Measurements from ENCODE around the gene MAGEC1.

Gene MAGEC1

GRCh38 chrX:141947350-141947749 lies 43.7 kb downstream of the MAGEC1 start:
- H3K27ac ChIP-seq (ENCODE audit: low read length, poor library complexity, severe bottlenecking), result no peak overlapping the region
- no peaks in the 10 kb centered on the region for H3K36me3 ChIP-seq (ENCODE audit: control insufficient read depth in 1 of 2, insufficient read depth in 2 of 2, low read depth in 1 of 2, low read length in 2 of 2)
- no peak overlapping the region for H2BK5ac ChIP-seq (ENCODE audit: low read depth, low read length, poor library complexity, severe bottlenecking)
- no peak overlapping the region for H3K14ac ChIP-seq (ENCODE audit: low read length in 2 of 2)
- no peak overlapping the region for H2BK12ac ChIP-seq (ENCODE audit: low read length in 2 of 2)
- H2BK120ac ChIP-seq (ENCODE audit: low read depth, low read length), result no peak overlapping the region
- no peaks in the 10 kb centered on the region for H3K79me1 ChIP-seq (replicated peaks; ENCODE audit: low read length, poor library complexity, severe bottlenecking)
- H3K23ac ChIP-seq (ENCODE audit: low read length in 2 of 2), result no peak overlapping the region
- H3K18ac ChIP-seq (ENCODE audit: low read depth in 1 of 2, low read length in 2 of 2), result no peak overlapping the region
- H4K8ac ChIP-seq (ENCODE audit: low read length), result no peak overlapping the region
- no peak overlapping the region for H2AFZ ChIP-seq (ENCODE audit: low read depth, low read length)
- no CpG with 5 or more reads among the region's 3 CpGs for WGBS
- no peak overlapping the region for H3K4me2 ChIP-seq (ENCODE audit: low read length, poor library complexity, severe bottlenecking)
- no peak overlapping the region for H3K4ac ChIP-seq (ENCODE audit: low read depth in 1 of 2, low read length in 2 of 2)
- H4K91ac ChIP-seq (ENCODE audit: low read length), result no peak overlapping the region
- H3K9ac ChIP-seq (ENCODE audit: low read length), result no peak overlapping the region
- H2AK5ac ChIP-seq (ENCODE audit: low read length, severe bottlenecking), result no peak overlapping the region
- no peak overlapping the region for H3K4me3 ChIP-seq (ENCODE audit: insufficient read depth in 1 of 2, low read depth in 1 of 2, low read length in 2 of 2)
- no peaks in the 10 kb centered on the region for H3K27me3 ChIP-seq (ENCODE audit: control insufficient read depth in 1 of 2, insufficient read depth in 1 of 2, low read length in 2 of 2)
- no peaks in the 10 kb centered on the region for H3K4me1 ChIP-seq (ENCODE audit: control insufficient read depth, insufficient read depth, low read depth, low read length)
- H2BK15ac ChIP-seq (ENCODE audit: low read depth, poor library complexity, severe bottlenecking), result no peak overlapping the region
- DNase-seq, result no peak
- H3K9me3 ChIP-seq (ENCODE audit: control insufficient read depth, low read length), result peaks cover 2% of the 10 kb centered on the region

DNA sequence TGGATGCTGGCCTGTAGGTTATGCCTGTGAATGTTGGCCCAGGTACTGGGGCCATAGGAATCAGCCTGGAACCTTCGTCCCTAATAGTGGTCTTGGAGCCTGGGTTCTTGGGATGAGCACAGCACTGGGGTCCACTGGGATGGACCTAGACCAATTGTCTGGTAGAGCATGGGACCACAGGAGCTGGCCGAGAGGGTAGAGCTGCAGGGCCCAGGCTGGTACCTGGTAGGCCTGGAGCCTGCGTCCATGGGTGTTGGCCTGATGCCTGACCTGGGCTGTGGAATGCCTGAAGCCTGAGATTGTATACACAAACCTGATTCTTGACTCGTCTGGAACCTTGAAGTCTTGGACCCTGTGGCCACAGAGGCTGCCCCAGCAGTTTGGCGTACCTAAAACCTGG lies 48.9 kb downstream of the MAGEC1 start:
- Histone ChIP-seq H3K4me2 (ENCODE audit: low read length, poor library complexity, severe bottlenecking) (no peak overlapping the region), H2AK5ac (ENCODE audit: low read length, severe bottlenecking) (no peak overlapping the region), H3K14ac (ENCODE audit: low read length in 2 of 2) (no peak overlapping the region), H2BK15ac (ENCODE audit: low read depth, poor library complexity, severe bottlenecking) (no peak overlapping the region), H3K4me3 (ENCODE audit: insufficient read depth in 1 of 2, low read depth in 1 of 2, low read length in 2 of 2) (no peak overlapping the region), H3K27ac (ENCODE audit: low read length, poor library complexity, severe bottlenecking) (no peak overlapping the region), H3K9me3 (ENCODE audit: control insufficient read depth, low read length) (peaks cover 2% of the 10 kb centered on the region), H2AFZ (ENCODE audit: low read depth, low read length) (no peak overlapping the region), H3K4ac (ENCODE audit: low read depth in 1 of 2, low read length in 2 of 2) (no peak overlapping the region), H3K23ac (ENCODE audit: low read length in 2 of 2) (no peak overlapping the region), H4K8ac (ENCODE audit: low read length) (no peak overlapping the region), H3K9ac (ENCODE audit: low read length) (no peak overlapping the region), H4K91ac (ENCODE audit: low read length) (no peak overlapping the region), H2BK5ac (ENCODE audit: low read depth, low read length, poor library complexity, severe bottlenecking) (no peak overlapping the region), H3K36me3 (ENCODE audit: control insufficient read depth in 1 of 2, insufficient read depth in 2 of 2, low read depth in 1 of 2, low read length in 2 of 2) (no peaks in the 10 kb centered on the region), H3K79me1 (replicated peaks; ENCODE audit: low read length, poor library complexity, severe bottlenecking) (no peaks in the 10 kb centered on the region), H2BK120ac (ENCODE audit: low read depth, low read length) (no peak overlapping the region), H3K4me1 (ENCODE audit: control insufficient read depth, insufficient read depth, low read depth, low read length) (no peaks in the 10 kb centered on the region), H3K27me3 (ENCODE audit: control insufficient read depth in 1 of 2, insufficient read depth in 1 of 2, low read length in 2 of 2) (no peaks in the 10 kb centered on the region), H2BK12ac (ENCODE audit: low read length in 2 of 2) (no peak overlapping the region), H3K18ac (ENCODE audit: low read depth in 1 of 2, low read length in 2 of 2) (no peak overlapping the region)
- DNase-seq, result no peak
- 57% methylated on average over 5 of the region's 5 CpGs for WGBS

DNA sequence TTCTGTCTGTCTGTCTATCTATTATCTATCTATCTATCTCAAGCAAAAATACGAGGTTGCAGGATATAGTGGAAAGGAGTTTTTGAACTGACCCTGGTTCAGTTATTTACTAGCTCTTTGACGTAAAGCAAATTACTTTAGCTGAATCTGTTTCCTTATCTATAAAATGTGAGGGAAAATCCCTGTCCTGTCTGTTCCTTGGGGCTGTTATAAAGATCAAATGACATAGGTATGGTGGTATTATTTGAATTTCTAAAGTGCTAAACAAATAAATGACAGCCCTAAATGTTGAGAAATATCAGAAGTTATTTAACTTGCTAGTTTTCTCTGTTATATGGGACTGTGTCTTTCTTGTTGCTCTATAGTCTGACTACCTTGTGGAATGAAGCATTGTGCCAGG lies 55.0 kb downstream of the MAGEC1 start:
- H3K9ac ChIP-seq (ENCODE audit: low read length), result no peak overlapping the region
- H2BK5ac ChIP-seq (ENCODE audit: low read depth, low read length, poor library complexity, severe bottlenecking), result no peak overlapping the region
- H2AK5ac ChIP-seq (ENCODE audit: low read length, severe bottlenecking), result no peak overlapping the region
- H3K4me2 ChIP-seq (ENCODE audit: low read length, poor library complexity, severe bottlenecking), result no peak overlapping the region
- H3K14ac ChIP-seq (ENCODE audit: low read length in 2 of 2), result no peak overlapping the region
- no peak overlapping the region for H2BK120ac ChIP-seq (ENCODE audit: low read depth, low read length)
- DNase-seq, result no peak
- no peak overlapping the region for H4K91ac ChIP-seq (ENCODE audit: low read length)
- H2BK12ac ChIP-seq (ENCODE audit: low read length in 2 of 2), result no peak overlapping the region
- no peaks in the 10 kb centered on the region for H3K79me1 ChIP-seq (replicated peaks; ENCODE audit: low read length, poor library complexity, severe bottlenecking)
- no peaks in the 10 kb centered on the region for H3K9me3 ChIP-seq (ENCODE audit: control insufficient read depth, low read length)
- no peak overlapping the region for H3K18ac ChIP-seq (ENCODE audit: low read depth in 1 of 2, low read length in 2 of 2)
- no peak overlapping the region for H3K23ac ChIP-seq (ENCODE audit: low read length in 2 of 2)
- no peak overlapping the region for H3K4me3 ChIP-seq (ENCODE audit: insufficient read depth in 1 of 2, low read depth in 1 of 2, low read length in 2 of 2)
- H3K27ac ChIP-seq (ENCODE audit: low read length, poor library complexity, severe bottlenecking), result no peak overlapping the region
- H2AFZ ChIP-seq (ENCODE audit: low read depth, low read length), result no peak overlapping the region
- H3K4ac ChIP-seq (ENCODE audit: low read depth in 1 of 2, low read length in 2 of 2), result no peak overlapping the region
- WGBS, result no CpG with 5 or more reads among the region's 2 CpGs
- H3K36me3 ChIP-seq (ENCODE audit: control insufficient read depth in 1 of 2, insufficient read depth in 2 of 2, low read depth in 1 of 2, low read length in 2 of 2), result no peaks in the 10 kb centered on the region
- H2BK15ac ChIP-seq (ENCODE audit: low read depth, poor library complexity, severe bottlenecking), result no peak overlapping the region
- no peak overlapping the region for H4K8ac ChIP-seq (ENCODE audit: low read length)
- no peaks in the 10 kb centered on the region for H3K4me1 ChIP-seq (ENCODE audit: control insufficient read depth, insufficient read depth, low read depth, low read length)
- no peaks in the 10 kb centered on the region for H3K27me3 ChIP-seq (ENCODE audit: control insufficient read depth in 1 of 2, insufficient read depth in 1 of 2, low read length in 2 of 2)

All from mesenchymal stem cell (in vitro differentiated cells and primary cell).